HG03095 (cell line): ENCODE results near the gene ELAVL1.
"Not testable (repeated sequence)": the region's sequence is repeated elsewhere in the genome, so short reads cannot be mapped to it uniquely, and the experiment has no call there.

Experiments
- ATAC-seq: cut with Tn5 transposase; IDR thresholded peaks from one replicate; pipeline ENCODE4 v1.9.1; 2021; ENCODE audit warnings: moderate library complexity; ENCODE audit not compliant: unreplicated experiment

ELAVL1 gene

DNA sequence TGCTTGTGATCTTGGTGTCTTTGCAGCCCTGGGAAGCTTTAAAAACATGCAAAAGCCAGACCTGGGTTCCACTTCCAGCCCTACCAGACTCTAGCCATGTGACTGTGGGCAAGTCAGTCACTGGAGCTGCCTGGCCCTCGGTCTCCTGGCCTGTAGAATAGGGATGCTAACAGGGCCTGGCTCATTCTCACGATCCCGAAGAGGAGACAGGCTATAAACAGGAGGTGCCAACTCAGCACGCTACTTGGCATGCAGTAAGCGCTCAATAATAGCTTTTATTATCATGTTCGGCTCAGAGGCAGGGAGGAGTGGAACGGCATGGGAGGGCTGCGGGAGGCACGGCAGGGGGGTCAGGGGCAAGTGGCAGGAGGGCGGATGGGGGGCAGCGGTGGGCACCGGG is 81.2 kb downstream of the ELAVL1 start:
- no peak for ATAC-seq

DNA sequence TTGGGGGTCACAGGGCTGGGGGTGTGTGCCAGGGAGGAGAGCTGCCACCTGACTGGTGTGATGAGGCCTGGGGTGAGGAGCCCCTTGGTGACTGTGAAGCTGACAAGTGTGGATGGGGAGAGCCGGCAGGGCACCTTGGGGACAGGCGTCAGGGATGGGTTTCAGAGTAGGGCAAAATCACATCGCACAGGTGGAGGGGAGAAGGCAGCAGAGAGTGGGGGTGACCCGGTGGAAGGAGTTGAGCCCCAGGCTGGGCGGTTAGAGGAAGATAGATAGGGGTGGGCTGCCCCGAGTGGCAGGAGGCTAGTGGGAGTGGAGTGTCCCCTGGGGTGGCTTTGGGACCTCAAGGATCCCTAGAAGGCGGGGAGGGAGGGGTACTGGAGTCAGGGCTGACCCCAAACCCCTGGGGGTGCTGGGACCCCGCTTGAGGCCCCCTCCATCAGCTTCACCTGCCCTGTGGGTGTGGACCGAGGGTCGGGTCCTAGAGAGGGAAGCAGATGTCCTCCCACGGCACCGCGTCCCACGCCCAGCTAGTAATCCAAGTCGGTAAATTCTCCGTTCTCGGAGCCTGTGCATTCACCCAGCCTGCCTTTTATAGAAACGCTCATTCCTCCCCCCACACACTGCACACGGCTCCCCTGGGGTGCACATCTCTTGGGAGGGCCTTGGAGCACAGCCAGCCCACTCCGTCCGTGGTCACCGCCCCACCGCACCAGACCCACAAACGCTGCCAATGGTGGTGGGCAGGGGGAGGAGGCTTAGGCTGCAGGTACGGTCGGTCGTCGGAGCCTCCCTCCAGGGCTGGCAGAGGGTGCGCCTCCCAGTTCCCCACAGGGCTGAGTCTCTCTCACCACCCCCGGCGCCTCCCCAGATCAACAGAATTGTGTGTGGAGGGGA is 81.9 kb downstream of the ELAVL1 start:
- no peak for ATAC-seq

DNA sequence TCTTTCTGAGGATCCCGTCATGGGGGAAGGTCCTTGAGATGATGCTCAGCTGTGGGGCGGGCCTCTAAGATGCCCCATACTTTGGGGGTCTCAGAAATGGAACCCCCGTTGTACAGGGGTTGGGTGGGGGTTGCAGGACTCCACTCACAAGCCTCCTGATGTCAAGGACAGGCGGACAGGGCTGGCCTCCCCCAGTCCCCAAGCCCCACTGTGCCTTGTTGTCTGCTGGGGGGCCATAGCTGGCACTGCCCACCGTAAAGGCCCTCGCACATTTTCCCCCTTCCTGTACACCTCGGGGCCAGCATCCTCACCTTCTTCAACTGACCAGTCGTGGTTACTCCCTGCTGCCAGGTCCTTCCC is 82.6 kb downstream of the ELAVL1 start:
- no peak for ATAC-seq

DNA sequence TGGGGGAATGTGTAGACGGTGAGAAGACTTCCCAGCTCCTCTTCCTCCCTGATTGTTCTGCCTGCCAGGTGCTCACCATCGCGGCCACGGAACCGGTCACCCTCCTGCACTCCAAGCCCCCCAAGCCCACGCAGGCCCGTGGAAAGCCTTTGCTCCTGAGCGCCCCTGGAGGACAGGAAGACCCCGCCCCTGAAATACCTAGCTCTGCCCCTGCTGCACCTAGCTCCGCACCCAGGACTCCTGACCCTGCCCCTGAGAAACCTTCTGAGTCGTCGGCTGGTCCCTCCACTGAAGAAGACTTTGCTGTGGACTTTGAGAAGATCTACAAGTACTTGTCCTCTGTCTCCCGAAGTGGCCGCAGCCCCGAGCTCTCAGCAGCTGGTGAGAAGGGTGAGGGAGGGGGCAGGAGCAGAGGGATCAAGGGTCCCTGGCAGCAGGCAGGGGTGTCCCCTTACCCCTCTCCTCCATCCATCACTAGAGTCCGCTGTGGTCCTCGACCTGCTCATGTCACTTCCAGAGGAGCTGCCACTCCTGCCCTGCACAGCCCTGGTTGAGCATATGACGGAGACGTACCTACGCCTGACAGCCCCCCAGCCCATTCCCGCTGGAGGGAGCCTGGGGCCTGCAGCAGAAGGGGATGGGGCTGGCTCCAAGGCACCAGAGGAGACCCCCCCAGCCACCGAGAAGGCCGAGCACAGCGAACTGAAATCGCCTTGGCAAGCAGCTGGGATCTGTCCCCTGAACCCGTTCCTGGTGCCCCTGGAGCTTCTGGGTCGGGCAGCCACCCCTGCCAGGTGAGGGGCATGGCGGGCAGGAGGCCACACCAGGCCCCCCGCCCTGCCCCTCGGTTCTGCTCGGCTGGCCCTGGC is 83.2 kb downstream of the ELAVL1 start:
- ATAC-seq: no peak

DNA sequence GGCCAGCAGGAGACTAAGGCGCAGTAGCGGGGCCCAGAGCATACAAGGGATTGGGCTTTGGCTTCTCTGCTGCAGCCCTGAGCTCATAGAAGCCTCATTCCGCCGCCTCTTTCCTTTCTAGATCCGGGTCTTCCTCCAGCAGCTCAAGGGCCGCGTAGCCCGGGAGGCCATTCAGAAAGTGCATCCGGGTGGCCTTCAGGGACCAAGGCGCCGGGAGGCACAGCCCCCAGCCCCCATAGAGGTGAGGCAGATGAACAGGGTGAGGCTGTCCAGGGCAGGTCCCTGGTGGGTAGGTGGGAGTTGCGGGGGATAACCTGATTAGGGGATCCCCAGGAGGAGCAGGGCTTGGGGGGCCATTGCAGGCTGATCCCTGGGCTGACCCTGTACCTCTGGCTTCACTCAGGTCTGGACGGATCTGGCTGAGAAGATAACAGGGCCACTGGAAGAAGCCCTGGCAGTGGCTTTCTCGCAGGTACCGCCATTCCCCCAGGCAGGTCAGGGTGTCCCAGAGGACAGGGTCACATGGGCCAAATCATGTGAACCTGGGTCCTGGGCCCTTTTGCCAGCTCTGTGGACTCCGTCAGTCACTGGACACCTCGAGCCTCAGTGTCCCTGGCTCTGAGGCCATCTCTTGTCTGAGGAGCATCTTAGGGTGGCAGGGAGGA is 84.0 kb downstream of the ELAVL1 start:
- no peak for ATAC-seq

- ATAC-seq: peak; percentile 30
Measured at GRCh38 chr19:7920519-7921301, 84.7 kb downstream of the ELAVL1 start.

DNA sequence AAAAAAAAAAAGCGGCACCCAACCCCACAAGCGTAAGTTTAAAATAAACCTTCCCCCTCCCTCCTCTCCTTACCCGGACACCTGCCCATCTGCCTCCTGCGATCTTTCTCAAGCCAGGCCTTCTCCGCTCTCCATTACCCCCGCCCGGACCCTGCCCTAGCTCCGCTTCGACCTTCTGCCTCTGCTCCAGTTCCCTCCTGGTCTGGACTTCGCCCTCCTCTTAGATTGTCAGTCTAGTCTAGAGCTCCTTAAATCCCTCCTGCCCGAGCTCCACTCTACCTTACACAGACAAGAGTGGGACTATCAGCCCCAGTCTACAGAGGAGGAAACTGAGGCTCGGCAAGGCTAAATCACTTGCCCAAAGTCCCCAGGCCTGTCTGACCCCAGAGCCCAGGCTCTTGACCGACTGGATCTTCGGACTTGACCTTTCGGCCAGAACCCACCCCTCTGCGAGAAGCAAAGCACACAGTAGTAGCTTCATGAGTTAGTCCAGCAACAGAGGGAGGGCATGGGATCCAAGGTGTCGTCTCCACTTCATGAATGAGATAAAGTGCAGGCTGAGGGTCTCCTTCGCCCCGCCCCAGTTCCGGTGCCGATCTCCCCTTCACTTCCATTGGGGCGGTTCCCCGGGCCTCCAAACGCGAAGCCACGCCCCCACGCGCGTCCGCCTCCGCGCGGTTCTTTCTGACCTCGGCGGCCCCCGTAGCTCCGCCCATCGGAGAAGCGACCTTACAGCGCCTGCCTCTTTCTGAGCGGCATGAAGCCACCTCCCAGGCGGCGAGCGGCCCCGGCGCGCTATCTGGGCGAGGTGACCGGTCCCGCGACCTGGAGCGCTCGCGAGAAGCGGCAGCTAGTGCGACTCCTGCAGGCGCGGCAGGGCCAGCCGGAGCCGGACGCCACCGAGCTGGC is 85.6 kb downstream of the ELAVL1 start, which contains the start of gene SNAPC2:
Gene SNAPC2 (plus strand): TSS at position 729 of the 909 bp plus-strand sequence. CDS start 29 bp downstream, at position 758.
- ATAC-seq: peak; percentile 32

GRCh38 chr19:7918615-7919421 is 86.6 kb downstream of the ELAVL1 start:
- ATAC-seq: no peak

DNA sequence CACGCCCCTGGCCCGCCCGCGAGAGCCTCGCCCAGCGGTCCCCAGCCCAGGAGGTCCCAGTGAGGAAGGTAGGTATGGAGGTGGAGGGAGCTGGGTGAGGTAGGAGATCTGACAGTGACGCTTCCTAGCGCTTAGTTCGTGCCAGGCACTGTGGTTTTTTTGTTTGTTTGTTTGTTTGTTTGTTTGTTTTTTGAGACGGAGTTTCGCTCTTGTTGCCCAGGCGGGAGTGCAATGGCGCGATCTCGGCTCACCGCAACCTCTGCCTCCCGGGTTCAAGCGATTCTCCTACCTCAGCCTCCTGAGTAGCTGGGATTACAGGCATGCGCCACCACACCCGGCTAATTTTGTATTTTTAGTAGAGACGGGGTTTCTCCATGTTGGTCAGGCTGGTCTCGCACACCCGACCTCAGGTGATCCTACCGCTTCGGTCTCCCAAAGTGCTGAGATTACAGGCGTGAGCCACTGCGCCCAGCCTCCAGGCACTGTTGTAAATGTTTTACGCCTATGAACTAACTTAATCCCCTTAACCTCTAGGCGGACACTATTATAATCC is 87.3 kb downstream of the ELAVL1 start:
- ATAC-seq: not testable (repeated sequence)

- ATAC-seq: no peak
Measured at GRCh38 chr19:7917267-7918061, 88.0 kb downstream of the ELAVL1 start.

- no peak for ATAC-seq
Measured at GRCh38 chr19:7916955-7917266, 88.5 kb downstream of the ELAVL1 start.

DNA sequence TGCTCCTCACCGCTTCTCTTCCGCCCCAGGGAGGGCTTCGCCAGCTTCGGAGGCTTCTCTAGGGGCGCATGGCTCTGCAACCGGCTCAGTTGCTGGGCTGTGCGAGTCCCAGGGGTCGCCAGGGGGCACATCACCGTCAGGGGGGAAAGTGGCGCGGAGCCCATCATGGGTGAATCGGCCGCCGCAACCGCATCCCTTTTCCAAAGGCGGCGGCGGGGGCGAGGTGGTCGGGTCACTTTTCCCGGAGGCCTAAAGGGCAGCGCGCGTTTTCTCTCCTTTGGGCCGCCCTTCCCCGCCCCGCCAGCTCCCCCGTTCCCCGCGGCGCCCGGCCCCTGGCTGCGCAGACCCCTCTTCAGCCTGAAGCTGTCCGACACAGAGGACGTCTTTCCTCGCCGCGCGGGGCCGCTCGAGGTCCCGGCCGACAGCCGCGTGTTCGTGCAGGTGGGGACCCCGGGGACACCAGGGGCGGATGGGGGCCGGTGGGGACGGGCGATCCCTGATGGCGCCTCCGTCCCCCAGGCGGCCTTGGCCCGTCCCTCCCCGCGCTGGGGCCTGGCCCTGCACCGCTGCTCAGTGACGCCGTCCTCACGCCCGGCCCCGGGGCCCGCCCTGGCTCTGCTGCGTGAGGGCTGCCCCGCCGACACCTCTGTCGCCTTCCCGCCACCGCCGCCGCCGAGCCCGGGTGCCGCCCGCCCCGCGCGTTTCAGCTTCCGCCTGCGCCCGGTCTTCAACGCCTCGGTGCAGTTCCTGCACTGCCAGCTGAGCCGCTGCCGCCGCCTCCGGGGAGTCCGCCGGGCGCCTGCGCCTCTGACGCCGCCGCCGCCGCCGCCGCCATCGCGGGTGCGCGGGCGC is 89.1 kb downstream of the ELAVL1 start:
- ATAC-seq: no peak

- ATAC-seq: no peak
Measured at GRCh38 chr19:7915250-7916102, 90.0 kb downstream of the ELAVL1 start.

DNA sequence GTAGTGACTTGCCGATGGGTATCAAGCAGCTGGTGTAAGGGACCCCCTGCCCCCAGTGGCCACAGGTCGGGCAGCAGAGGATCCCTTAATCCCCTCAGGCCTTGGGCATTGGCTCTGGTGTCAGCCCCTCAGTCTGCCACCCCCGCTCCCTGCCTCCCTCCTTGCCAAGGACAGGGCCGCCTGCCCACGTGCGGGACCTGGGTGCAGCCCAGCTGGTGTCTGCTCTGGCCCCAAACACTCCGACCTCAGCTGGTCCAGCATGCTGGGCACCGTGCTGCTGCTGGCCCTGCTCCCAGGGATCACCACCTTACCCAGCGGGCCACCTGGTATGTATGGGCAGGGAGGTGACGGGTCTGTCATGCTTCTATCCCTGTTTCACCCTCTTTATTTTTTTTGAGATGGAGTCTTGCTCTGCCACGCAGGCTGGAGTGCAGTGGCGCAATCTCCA is 90.8 kb downstream of the ELAVL1 start, which contains the start of gene TGFBR3L:
Gene TGFBR3L (plus strand): TSS at position 233 of the 448 bp plus-strand sequence.
- ATAC-seq: no peak

DNA sequence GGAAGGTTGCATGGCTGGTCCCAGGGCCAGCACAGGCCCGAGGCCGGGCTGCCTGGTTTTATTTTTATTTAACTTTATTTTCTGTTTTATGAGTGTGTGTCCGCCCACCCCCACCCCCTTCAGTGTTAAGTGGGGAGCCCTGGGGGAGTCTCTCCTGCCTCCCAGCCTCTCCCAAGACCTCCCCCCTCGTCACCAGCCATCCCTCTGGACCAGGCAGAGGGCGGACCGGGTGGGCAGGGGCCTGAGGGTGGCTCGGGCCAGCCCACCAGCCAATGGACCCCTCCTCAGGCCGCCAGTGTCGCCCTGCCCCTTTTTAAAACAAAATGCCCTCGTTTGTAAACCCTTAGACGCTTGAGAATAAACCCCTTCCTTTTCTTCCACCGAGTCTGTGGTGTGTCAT is 91.3 kb downstream of the ELAVL1 start:
- no peak for ATAC-seq

DNA sequence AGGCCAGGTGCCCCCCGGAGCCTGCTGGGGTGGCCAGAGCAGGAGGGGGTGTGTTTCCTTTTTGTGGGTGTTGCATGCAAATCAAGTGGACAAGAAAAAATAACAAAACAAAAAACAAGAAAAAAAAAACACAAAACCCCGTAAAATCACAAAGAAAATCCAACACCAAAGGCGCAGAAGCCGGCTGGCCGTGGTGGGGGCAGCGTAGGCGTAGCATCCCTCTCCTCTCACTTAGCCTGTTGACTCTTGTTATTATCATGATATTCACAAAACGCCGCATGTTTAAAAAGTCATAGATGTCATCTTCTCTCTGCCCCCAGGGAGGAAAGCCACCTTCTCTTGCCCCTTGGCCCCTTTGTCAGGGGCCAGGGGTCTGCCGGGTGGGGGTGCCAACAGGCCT is 91.8 kb downstream of the ELAVL1 start:
- no peak for ATAC-seq
